Measurements from ENCODE around the gene ALDH1L1.

ALDH1L1 gene

GRCh38 chr3:126197343-126197742 lies 17.0 kb upstream of the ALDH1L1 start:
- no peak for DNase-seq (ENCODE audit: low read depth in 4 of 4, low spot score in 1 of 4)

GRCh38 chr3:126194713-126195305 lies 14.4 kb upstream of the ALDH1L1 start:
- DNase-seq (ENCODE audit: low read depth in 4 of 4, low spot score in 1 of 4): no peak

GRCh38 chr3:126191246-126191645 lies 10.9 kb upstream of the ALDH1L1 start:
- DNase-seq (ENCODE audit: low read depth in 4 of 4, low spot score in 1 of 4): no peak

- DNase-seq (ENCODE audit: low read depth in 4 of 4, low spot score in 1 of 4): no peak
Measured at GRCh38 chr3:126187920-126188319, 7.5 kb upstream of the ALDH1L1 start.

GRCh38 chr3:126186749-126187148 lies 6.4 kb upstream of the ALDH1L1 start:
- no peak for DNase-seq (ENCODE audit: low read depth in 4 of 4, low spot score in 1 of 4)

GRCh38 chr3:126186271-126186670 lies 5.9 kb upstream of the ALDH1L1 start:
- DNase-seq (ENCODE audit: low read depth in 4 of 4, low spot score in 1 of 4): no peak

GRCh38 chr3:126184465-126185000 lies 4.1 kb upstream of the ALDH1L1 start:
- DNase-seq (ENCODE audit: low read depth in 4 of 4, low spot score in 1 of 4): no peak

GRCh38 chr3:126181398-126181725 lies 976 bp upstream of the ALDH1L1 start:
- DNase-seq (ENCODE audit: low read depth in 4 of 4, low spot score in 1 of 4): no peak

- DNase-seq (ENCODE audit: low read depth in 4 of 4, low spot score in 1 of 4): no peak
Measured at GRCh38 chr3:126179825-126180476, 435 bp downstream of the ALDH1L1 start.

GRCh38 chr3:126170073-126170777 lies 10.2 kb downstream of the ALDH1L1 start:
- DNase-seq (ENCODE audit: low read depth in 4 of 4, low spot score in 1 of 4): no peak

GRCh38 chr3:126167566-126167965 lies 12.8 kb downstream of the ALDH1L1 start:
- DNase-seq (ENCODE audit: low read depth in 4 of 4, low spot score in 1 of 4): no peak

GRCh38 chr3:126166009-126166408 lies 14.4 kb downstream of the ALDH1L1 start:
- no peak for DNase-seq (ENCODE audit: low read depth in 4 of 4, low spot score in 1 of 4)

- DNase-seq (ENCODE audit: low read depth in 4 of 4, low spot score in 1 of 4): no peak
Measured at GRCh38 chr3:126161309-126161708, 19.1 kb downstream of the ALDH1L1 start.

GRCh38 chr3:126160243-126161210 lies 19.9 kb downstream of the ALDH1L1 start:
- DNase-seq (ENCODE audit: low read depth in 4 of 4, low spot score in 1 of 4): no peak

- no peak for DNase-seq (ENCODE audit: low read depth in 4 of 4, low spot score in 1 of 4)
Measured at GRCh38 chr3:126159476-126159875, 20.9 kb downstream of the ALDH1L1 start.

- no peak for DNase-seq (ENCODE audit: low read depth in 4 of 4, low spot score in 1 of 4)
Measured at GRCh38 chr3:126158912-126159454, 21.4 kb downstream of the ALDH1L1 start.

- no peak for DNase-seq (ENCODE audit: low read depth in 4 of 4, low spot score in 1 of 4)
Measured at GRCh38 chr3:126158016-126158911, 22.1 kb downstream of the ALDH1L1 start.

- DNase-seq (ENCODE audit: low read depth in 4 of 4, low spot score in 1 of 4): no peak
Measured at GRCh38 chr3:126157083-126157768, 23.2 kb downstream of the ALDH1L1 start.

- DNase-seq (ENCODE audit: low read depth in 4 of 4, low spot score in 1 of 4): no peak
Measured at GRCh38 chr3:126156468-126156867, 23.9 kb downstream of the ALDH1L1 start.
